Skeletal muscle satellite cell (primary cell): Measurements from ENCODE around the gene VWCE.

Source experiments
- H3K27me3 ChIP-seq: 2 replicates; pipeline ENCODE4 v1.7.0; 2013; ENCODE audit warnings: low read length; ENCODE audit not compliant: control insufficient read depth, insufficient read depth
- H3K36me3 ChIP-seq: 2 replicates; pipeline ENCODE4 v1.7.0; 2013; ENCODE audit warnings: mild to moderate bottlenecking, control low read depth, low read length; ENCODE audit not compliant: insufficient read depth
- H3K4me1 ChIP-seq: 2 replicates; pipeline ENCODE4 v1.7.0; 2013; ENCODE audit warnings: low read length; ENCODE audit not compliant: control insufficient read depth, insufficient read depth
- H3K4me2 ChIP-seq: 2 replicates; pipeline ENCODE4 v1.7.0; 2013; ENCODE audit warnings: mild to moderate bottlenecking, low read length
- H3K4me3 ChIP-seq: 2 replicates; pipeline ENCODE4 v1.7.0; 2013; ENCODE audit warnings: low read length
- H3K9ac ChIP-seq: 2 replicates; pipeline ENCODE4 v1.7.0; 2013; ENCODE audit warnings: mild to moderate bottlenecking, low read depth, low read length, moderate library complexity
- H3K9me3 ChIP-seq: replicated peaks from 2 replicates; pipeline ENCODE4 v1.7.0; 2013; ENCODE audit warnings: mild to moderate bottlenecking, control low read depth, low read length

VWCE gene

GRCh38 chr11:61315260-61315659 is 20.1 kb upstream of the VWCE start:
- Histone ChIP-seq H3K27me3 (no peaks in the 10 kb centered on the region), H3K9me3 (no peaks in the 10 kb centered on the region), H3K4me2 (no peak overlapping the region), H3K9ac (no peak overlapping the region), H3K4me1 (no peaks in the 10 kb centered on the region), H3K4me3 (no peak overlapping the region), H3K36me3 (peaks cover 78% of the 10 kb centered on the region)

DNA sequence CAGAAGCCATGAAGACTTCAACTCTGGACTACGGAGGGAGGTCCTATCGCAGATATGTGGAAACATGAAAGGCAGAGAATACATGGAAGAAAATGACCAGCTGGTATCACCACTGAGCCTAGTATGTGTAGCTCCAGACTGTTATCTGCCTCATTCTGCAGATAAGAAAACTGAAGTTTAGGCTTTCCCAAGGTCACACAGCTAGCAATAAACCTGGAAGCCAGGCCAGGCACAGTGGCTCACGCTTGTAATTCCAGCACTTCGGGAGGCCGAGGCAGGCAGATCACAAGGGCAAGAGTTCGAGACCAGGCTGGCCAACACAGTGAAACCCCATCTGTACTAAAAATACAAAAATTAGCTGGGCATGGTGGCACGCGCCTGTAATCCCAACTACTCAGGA is 15.6 kb upstream of the VWCE start:
- Histone ChIP-seq H3K4me1 (no peaks in the 10 kb centered on the region), H3K9ac (no peak overlapping the region), H3K9me3 (no peaks in the 10 kb centered on the region), H3K4me3 (no peak overlapping the region), H3K36me3 (peaks cover 91% of the 10 kb centered on the region), H3K27me3 (no peaks in the 10 kb centered on the region), H3K4me2 (no peak overlapping the region)

- Histone ChIP-seq H3K9ac (no peak overlapping the region), H3K4me3 (no peak overlapping the region), H3K36me3 (peaks cover 94% of the 10 kb centered on the region)
Measured at GRCh38 chr11:61309739-61310138, 14.6 kb upstream of the VWCE start.

GRCh38 chr11:61309141-61309540 is 14.0 kb upstream of the VWCE start:
- no peaks in the 10 kb centered on the region for H3K9me3 ChIP-seq
- H3K27me3 ChIP-seq = no peaks in the 10 kb centered on the region
- H3K36me3 ChIP-seq = peaks cover 90% of the 10 kb centered on the region
- no peak overlapping the region for H3K4me3 ChIP-seq
- no peaks in the 10 kb centered on the region for H3K4me1 ChIP-seq
- H3K4me2 ChIP-seq = no peak overlapping the region
- H3K9ac ChIP-seq = no peak overlapping the region

More at GRCh38 chr11:61309739-61310138, 14.6 kb upstream of the VWCE start:
- no peaks in the 10 kb centered on the region for H3K4me1 ChIP-seq
- no peak overlapping the region for H3K4me2 ChIP-seq
- H3K27me3 ChIP-seq = no peaks in the 10 kb centered on the region
- H3K9me3 ChIP-seq = no peaks in the 10 kb centered on the region

DNA sequence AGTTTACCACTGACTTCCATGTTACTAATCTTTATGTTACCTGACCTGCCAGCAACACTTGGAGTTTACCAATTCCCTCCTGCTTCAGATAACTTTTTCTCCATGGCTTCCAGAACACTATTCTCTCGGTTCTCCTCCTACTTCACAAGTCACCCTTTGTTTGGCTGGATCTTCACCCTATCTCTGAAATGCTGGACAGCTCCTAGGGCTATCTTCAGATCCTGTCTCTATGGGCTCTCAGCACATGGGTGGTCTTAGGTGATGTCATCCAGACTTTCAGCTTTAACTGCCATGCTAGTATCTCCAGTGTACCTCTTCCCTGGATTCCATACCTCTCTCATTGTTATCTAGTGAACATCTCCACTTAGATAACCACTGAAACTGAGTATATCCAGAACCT is 12.2 kb upstream of the VWCE start:
- no peaks in the 10 kb centered on the region for H3K4me1 ChIP-seq
- H3K36me3 ChIP-seq = peaks cover 93% of the 10 kb centered on the region
- no peak overlapping the region for H3K4me3 ChIP-seq
- H3K9me3 ChIP-seq = no peaks in the 10 kb centered on the region
- no peak overlapping the region for H3K9ac ChIP-seq
- no peaks in the 10 kb centered on the region for H3K27me3 ChIP-seq
- H3K4me2 ChIP-seq = no peak overlapping the region

GRCh38 chr11:61306221-61306620 is 11.1 kb upstream of the VWCE start:
- Histone ChIP-seq H3K4me2 (no peak overlapping the region), H3K27me3 (no peaks in the 10 kb centered on the region), H3K4me1 (no peaks in the 10 kb centered on the region), H3K9ac (no peak overlapping the region), H3K36me3 (peaks cover 93% of the 10 kb centered on the region), H3K9me3 (no peaks in the 10 kb centered on the region), H3K4me3 (no peak overlapping the region)

DNA sequence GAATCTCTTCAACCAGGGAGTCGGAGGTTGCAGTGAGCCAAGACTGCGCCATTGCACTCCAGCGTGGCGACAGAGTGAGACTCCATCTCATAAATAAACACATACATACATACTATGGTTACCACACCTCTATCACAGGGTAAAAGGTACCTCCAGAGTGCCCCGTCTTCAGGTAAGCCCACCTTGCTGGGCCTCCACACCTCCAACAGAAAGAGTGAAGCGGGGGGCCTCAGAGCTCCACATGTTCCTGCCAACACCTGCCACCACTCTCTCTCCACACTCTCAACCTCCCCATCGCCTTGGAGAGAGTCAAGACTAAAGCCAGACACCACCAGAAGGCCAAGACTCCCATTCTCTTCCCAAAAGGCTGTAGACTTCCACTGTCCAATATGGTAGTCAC is 10.3 kb upstream of the VWCE start:
- H3K36me3 ChIP-seq = peaks cover 94% of the 10 kb centered on the region

GRCh38 chr11:61303725-61304124 is 8.6 kb upstream of the VWCE start:
- Histone ChIP-seq H3K4me2 (no peak overlapping the region), H3K27me3 (no peaks in the 10 kb centered on the region), H3K9ac (no peak overlapping the region), H3K36me3 (peaks cover 93% of the 10 kb centered on the region), H3K9me3 (no peaks in the 10 kb centered on the region), H3K4me1 (peaks cover 4% of the 10 kb centered on the region), H3K4me3 (no peak overlapping the region)

More for the DNA sequence above, 10.3 kb upstream of the VWCE start:
- Histone ChIP-seq H3K4me1 (no peaks in the 10 kb centered on the region), H3K27me3 (no peaks in the 10 kb centered on the region), H3K4me3 (no peak overlapping the region), H3K9ac (no peak overlapping the region), H3K4me2 (no peak overlapping the region), H3K9me3 (no peaks in the 10 kb centered on the region)

GRCh38 chr11:61302550-61302949 is 7.4 kb upstream of the VWCE start:
- no peak overlapping the region for H3K4me2 ChIP-seq
- no peaks in the 10 kb centered on the region for H3K9me3 ChIP-seq
- no peak overlapping the region for H3K9ac ChIP-seq
- H3K4me1 ChIP-seq = peaks cover 16% of the 10 kb centered on the region
- H3K4me3 ChIP-seq = no peak overlapping the region
- peaks cover 86% of the 10 kb centered on the region for H3K36me3 ChIP-seq
- no peaks in the 10 kb centered on the region for H3K27me3 ChIP-seq

GRCh38 chr11:61298663-61299244 is 3.6 kb upstream of the VWCE start:
- H3K4me2 ChIP-seq = peak overlapping the region; percentile 57
- H3K4me3 ChIP-seq = no peak overlapping the region
- peaks cover 3% of the 10 kb centered on the region for H3K27me3 ChIP-seq
- peaks cover 54% of the 10 kb centered on the region for H3K36me3 ChIP-seq
- H3K9me3 ChIP-seq = no peaks in the 10 kb centered on the region
- peak overlapping the region; percentile 11 for H3K9ac ChIP-seq
- H3K4me1 ChIP-seq = peaks cover 42% of the 10 kb centered on the region

DNA sequence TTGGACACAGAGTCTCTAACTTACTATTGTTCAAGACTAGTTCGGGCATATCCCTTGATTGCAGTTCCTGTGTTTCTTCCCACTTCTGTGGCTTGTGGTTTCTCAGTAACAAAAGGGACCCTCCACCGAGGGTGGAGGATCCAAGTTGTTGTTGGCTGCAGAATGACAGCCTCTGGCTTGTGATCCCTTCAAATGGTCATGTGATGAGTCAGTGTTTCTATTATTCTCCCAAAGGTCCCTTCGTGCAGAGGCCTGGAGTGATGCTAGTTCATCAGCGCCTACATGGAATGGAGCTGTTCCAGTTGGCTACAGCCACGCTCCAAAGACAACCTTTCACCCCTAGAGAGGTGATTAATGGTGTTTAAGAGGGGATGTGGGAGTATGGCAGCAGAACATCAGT is 2.6 kb upstream of the VWCE start:
- H3K27me3 ChIP-seq = peaks cover 6% of the 10 kb centered on the region
- H3K4me1 ChIP-seq = peaks cover 47% of the 10 kb centered on the region

DNA sequence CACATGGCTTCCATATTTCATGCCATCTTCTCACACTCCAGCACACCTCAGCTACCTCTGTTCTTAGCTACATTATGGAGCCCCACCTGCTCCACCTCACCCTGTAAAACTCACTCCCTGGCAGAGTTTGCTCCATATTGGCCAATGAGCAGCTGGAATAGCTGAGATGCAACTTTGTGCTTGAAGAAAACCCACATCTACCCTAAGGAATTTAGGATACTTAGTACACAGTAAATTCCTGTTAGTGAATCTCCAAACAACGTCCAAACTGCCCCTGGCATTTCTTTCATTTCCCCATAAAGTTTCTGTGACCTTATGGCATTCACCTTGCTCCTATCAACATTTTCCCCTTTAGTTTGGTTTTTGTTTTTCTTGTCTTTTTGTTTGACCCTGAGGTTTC is 2.2 kb upstream of the VWCE start:
- Histone ChIP-seq H3K4me1 (peaks cover 47% of the 10 kb centered on the region), H3K9ac (peak overlapping the region; percentile 37), H3K36me3 (peaks cover 39% of the 10 kb centered on the region), H3K4me2 (peak overlapping the region; percentile 45), H3K9me3 (no peaks in the 10 kb centered on the region), H3K27me3 (peaks cover 6% of the 10 kb centered on the region), H3K4me3 (peak overlapping the region; percentile 28)

More for the DNA sequence above, 2.6 kb upstream of the VWCE start:
- Histone ChIP-seq H3K4me2 (peak overlapping the region; percentile 57), H3K36me3 (peaks cover 43% of the 10 kb centered on the region), H3K4me3 (peak overlapping the region; percentile 28), H3K9me3 (no peaks in the 10 kb centered on the region), H3K9ac (peak overlapping the region; percentile 37)
